Measurements from ENCODE around the gene CHCHD6.

- no peak for TF ChIP-seq POLR2A (IDR thresholded peaks at IDR 0.05; ENCODE audit: low read length)
- TF ChIP-seq GATA1 (IDR thresholded peaks at IDR 0.05; ENCODE audit: low read depth, low read length): no peak
These were observed 278.6 kb downstream of the CHCHD6 start, which contains the start of gene PLXNA1 for GRCh38 chr3:126982471-126983175.

All from erythroblast (primary cell).